ENCODE data around the gene LRRC8C.

Gene LRRC8C

DNA sequence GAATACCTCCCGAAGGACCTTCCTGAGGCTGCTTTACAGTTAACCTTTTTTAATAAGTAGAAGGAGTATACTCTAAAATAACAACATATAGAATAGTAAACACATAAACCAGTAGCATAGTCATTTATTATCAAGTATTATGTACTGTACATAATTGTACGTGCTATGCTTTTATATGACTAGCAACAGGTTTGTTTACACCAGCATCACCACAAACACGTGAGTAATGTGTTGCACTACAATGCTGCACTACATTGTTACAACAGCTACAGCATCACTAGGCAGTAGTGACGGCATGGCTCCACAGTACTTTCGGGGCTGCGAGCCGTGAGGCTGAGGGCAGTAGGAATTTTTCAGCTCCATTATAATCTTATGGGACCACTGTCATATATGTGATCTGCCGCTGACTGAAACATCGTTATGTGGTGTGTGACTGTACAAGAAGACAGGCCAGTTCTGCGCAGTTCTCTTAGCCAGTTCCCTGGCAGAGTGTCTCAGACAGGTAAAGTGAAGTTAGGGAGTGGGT lies 105.1 kb downstream of the LRRC8C start:
- DNase-seq = no peak
- in situ Hi-C loops (cut with HindIII; ENCODE audit: low pct_ligation_motif_present, low pct_unique_long_range_greater_than_20kb, low sequenced_read_pairs) = loop anchor here (25.0 kb wide), 1 partner anchor 251 kb away; no protein-coding TSS in a partner anchor

DNA sequence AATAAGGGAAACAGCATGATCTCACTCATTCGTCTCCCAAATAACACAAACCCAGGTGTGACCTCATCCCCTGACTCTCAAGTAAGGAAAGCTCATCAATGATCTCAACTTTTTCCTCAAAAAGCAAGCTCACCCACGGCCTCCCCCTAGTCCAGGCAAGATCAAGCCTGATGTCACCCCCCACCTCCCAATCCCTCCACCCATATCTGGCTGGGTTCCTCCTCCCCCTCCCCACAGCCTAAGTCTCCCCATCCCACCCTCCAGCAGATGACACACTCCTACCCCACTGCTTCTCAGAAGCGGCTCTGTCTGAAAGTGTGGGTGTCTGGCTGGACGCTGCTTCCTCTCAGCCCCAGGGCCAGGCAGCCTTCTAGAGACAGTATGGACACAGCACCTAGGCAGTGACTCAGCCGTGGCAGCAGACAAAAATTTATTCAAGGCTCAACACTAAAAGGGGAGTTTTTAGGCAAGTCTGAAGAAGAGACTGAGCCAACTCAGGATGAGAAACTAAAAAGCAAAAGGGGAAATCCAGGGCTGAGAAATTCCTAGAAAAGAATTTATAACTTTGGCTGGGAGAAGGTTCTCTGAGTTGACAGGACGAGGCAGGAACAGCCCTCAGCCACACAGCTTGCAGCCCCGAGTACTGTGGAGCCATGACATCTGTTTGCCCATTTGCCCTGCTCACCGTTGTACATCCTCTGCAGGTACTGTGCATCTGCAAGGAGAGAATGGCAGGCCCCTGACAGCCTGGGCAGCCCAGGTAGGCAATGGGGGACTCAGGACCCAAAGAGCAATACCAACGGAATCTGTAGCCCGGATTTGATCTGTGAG lies 106.3 kb downstream of the LRRC8C start:
- no peak for DNase-seq

DNA sequence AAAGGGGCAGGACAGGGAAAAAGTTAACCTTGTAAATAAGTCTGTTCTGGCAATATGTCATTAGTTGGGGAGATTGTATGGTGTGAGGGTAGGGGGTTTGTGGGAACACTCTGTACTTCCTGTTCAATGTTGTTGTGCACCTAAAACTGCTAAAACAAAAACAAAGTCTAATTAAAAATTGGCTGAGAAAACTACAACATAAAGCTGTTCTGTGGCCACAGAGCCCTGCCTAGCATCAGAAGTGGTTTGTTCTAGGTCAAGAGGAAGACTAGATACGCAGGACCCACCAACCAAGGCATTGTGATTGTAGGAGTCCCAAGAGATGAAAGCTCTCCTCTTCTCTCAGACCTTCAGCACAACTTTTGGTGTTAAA lies 106.9 kb downstream of the LRRC8C start:
- DNase-seq = no peak
- in situ Hi-C loops (cut with HindIII; ENCODE audit: low pct_ligation_motif_present, low pct_unique_long_range_greater_than_20kb, low sequenced_read_pairs) = loop anchor here (25.0 kb wide), 1 partner anchor 253 kb away; no protein-coding TSS in a partner anchor

More for the DNA sequence above, 106.3 kb downstream of the LRRC8C start:
- in situ Hi-C loops (cut with HindIII; ENCODE audit: low pct_ligation_motif_present, low pct_unique_long_range_greater_than_20kb, low sequenced_read_pairs) = loop anchor here (25.0 kb wide), 1 partner anchor 252 kb away; no protein-coding TSS in a partner anchor

DNA sequence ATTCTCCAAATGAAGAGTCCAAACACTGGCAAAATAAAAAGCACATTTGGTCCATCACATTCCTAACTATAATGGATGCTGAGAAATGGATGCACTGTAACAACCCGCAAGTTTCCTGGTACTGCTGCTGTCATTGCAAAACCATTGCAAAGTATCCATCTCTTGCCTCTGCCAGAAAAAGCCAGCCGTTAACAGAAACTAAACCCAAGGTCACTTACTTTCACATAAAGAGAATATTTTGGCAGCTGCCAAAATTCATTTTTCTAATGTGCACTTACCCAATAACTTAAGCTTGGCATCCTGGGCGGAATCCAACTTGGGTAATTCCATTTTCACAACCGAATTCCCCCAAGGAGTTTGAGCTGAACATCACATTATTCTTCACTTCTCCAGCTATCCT lies 110.9 kb downstream of the LRRC8C start:
- DNase-seq = no peak
- in situ Hi-C loops (cut with HindIII; ENCODE audit: low pct_ligation_motif_present, low pct_unique_long_range_greater_than_20kb, low sequenced_read_pairs) = loop anchor here (25.0 kb wide), 1 partner anchor 256 kb away; no protein-coding TSS in a partner anchor

DNA sequence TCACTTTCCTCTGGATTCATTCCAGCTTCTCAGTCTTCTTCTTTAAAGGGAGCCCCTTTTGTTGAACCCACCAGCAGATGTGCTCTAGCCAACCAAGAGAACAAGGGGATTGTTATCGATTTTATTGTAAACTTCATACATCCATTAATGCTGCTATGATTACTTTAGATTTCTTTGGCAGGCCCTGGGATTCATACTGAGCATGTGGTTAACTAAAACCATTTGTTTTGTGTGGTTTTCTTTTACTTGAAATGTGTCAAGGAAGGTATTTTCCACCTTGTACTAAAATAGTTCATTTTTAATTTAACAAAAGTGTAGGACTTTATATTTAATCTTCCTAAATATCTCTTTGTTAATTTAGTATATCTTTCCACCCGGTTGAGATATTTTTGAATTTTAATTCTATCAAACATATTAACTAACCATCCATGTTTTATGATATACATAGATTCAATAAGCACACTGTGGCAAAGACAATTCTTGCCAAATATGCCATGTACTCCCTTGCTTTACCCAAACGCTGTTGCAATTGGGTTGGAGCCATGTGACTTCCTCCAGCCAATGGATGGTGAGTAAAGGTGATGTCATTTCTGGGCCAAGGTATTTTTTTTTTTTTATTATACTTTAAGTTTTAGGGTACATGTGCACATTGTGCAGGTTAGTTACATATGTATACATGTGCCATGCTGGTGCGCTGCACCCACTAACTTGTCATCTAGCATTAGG lies 113.7 kb downstream of the LRRC8C start:
- in situ Hi-C loops (cut with HindIII; ENCODE audit: low pct_ligation_motif_present, low pct_unique_long_range_greater_than_20kb, low sequenced_read_pairs) = loop anchor here (25.0 kb wide), 1 partner anchor 259 kb away; no protein-coding TSS in a partner anchor
- no peak for DNase-seq

DNA sequence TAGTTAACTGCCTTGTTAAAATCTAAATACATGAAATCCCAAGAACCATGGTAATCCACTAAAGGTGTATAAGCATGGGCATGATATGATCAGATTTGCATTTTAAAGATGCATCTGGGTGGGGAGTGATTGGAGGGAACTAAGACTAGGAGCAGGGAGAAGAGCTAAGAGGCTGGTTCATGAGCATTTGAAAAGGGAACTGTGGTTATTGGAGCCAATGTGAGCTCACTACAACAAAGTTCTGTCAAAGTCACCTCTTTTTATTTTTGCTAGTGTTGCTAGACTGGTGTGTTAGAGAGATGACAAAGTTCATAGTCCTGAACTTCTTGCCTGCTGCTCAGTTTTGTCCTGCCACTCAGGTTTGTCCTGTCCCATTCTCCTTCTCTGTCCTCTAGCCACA lies 120.8 kb downstream of the LRRC8C start:
- DNase-seq = no peak
- in situ Hi-C loops (cut with HindIII; ENCODE audit: low pct_ligation_motif_present, low pct_unique_long_range_greater_than_20kb, low sequenced_read_pairs) = no loop called here

DNA sequence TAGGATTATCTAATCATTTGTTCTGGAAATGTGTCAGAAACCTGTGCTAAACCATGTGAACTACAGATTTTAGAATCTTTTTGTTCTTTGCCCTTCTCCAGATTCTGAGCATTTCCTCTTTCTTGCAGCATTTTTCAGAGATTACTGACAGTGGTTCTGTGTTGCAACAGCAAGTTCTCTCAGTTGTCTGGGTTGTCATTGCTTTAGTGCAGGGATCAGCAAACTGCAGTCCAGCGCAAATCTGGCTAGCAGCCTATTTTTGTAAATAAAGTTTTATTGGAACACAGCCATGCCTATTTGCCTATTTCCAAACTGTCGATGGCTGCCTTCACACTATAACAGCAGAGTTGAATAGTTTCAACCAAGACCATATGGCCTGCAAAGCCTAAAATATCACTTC lies 121.6 kb downstream of the LRRC8C start:
- in situ Hi-C loops (cut with HindIII; ENCODE audit: low pct_ligation_motif_present, low pct_unique_long_range_greater_than_20kb, low sequenced_read_pairs) = no loop called here
- no peak for DNase-seq

DNA sequence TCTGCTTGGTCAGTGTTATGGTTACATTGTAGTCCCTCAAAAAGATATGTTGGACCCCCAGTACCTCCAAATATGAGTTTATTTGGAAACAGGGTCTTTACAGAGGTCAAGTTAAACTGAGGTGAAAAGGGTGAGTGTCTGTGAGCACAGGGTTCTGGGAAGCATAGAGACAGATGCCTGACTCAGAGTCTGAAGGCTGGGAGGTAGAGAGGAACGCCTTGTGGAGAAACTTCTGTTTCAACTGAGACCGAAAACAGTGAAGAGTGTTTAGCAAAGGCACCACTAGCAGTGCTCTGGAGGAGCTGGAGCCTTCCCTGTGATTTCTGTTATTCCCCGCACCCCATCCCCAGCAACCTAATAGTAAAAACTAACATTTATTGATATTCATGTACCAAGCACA lies 122.7 kb downstream of the LRRC8C start:
- DNase-seq = no peak
- in situ Hi-C loops (cut with HindIII; ENCODE audit: low pct_ligation_motif_present, low pct_unique_long_range_greater_than_20kb, low sequenced_read_pairs) = no loop called here

DNA sequence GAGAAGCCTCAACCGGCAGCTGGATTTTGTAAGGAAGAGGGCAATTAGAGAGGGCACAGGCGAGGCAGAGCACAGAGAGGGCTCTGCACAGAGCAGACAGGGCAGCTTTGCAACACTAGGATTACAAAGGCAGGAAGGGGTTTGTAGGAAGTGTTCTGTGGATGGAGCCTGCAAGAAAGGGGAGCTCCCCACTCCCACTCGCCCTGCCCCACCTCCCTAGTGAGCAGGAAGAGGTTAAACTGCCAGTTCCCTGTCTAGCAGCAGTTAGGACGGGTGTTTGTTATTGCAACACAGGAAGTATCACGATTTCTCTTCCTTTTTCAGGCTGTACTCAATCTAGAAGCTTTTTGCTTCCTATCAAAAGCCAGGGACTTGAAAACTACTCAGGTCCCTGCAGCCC lies 124.6 kb downstream of the LRRC8C start:
- in situ Hi-C loops (cut with HindIII; ENCODE audit: low pct_ligation_motif_present, low pct_unique_long_range_greater_than_20kb, low sequenced_read_pairs) = no loop called here
- no peak for DNase-seq

DNA sequence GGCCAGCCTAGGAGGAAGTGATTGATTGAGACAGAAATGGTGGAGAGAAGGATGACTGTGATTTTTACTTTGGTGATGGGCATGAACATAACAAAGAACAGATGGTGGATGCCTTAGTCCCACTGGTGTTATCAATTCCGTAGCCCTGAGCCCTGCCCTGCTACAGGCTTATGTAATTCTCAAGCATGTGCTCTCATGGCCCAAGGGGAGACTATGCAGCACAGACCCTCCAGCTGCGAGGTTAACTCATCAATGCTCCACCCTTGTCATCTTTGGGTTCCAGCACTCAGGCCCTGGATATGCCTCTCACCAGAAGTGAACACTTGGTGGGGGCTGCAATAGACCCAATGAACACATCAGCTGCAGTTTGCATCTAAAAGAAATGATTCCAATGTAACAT lies 125.2 kb downstream of the LRRC8C start:
- in situ Hi-C loops (cut with HindIII; ENCODE audit: low pct_ligation_motif_present, low pct_unique_long_range_greater_than_20kb, low sequenced_read_pairs) = no loop called here
- DNase-seq = no peak

DNA sequence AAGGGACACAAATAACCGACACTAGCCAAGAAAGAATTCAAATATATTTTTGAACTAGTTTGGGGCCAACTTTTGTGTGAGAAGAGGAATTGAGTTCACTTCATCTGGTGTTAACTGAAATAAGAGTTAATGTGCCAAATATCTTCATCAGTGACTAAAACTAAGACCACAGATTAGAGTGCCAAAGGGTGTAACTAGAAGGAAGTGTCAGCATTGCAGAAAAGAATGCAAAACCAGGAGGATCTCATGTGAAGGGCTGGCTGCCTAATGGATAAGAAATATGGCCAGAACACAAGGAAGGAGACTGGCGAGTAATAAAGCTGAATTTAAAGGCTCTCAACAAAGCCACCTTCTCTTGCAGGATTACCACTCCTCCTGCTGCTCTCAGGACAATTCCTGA lies 126.1 kb downstream of the LRRC8C start:
- in situ Hi-C loops (cut with HindIII; ENCODE audit: low pct_ligation_motif_present, low pct_unique_long_range_greater_than_20kb, low sequenced_read_pairs) = no loop called here
- no peak for DNase-seq

DNA sequence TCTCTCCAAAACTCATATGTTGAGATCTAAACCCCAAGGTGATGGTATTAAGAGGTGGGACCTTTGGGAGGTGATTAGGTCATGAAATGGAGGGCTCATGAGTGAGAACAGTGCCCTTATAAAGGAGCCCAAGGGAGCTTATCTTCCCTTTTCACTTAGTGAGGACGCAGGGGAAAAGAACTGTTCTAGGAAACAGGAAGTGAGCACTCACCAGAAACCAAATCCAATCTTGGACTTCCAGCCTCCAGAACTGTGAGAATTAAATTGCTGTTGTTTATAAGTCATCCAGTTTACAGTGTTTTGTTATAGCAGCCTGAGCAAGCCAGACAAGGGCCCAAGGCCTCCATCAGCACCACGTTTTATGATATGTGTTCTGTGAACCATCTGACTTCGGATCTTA lies 127.6 kb downstream of the LRRC8C start:
- in situ Hi-C loops (cut with HindIII; ENCODE audit: low pct_ligation_motif_present, low pct_unique_long_range_greater_than_20kb, low sequenced_read_pairs) = no loop called here
- no peak for DNase-seq

DNA sequence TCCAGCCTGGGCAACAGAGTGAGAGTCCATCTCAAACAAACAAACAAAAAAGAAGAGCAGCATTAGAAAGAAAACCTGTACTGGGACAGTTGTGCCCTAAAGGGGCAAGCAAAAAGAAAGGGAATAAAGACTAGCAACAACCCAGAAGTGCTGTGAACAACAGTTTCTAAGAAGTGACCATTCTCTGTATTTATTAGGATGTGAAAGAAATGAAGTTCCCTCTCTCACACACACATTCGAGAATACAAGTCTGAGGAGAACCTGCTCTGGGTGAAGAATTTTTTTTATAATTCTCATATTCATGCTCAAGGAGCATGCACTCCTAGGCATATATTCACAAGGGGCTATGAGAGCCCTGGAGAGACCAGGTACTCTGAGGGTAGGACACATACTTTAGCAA lies 128.4 kb downstream of the LRRC8C start:
- in situ Hi-C loops (cut with HindIII; ENCODE audit: low pct_ligation_motif_present, low pct_unique_long_range_greater_than_20kb, low sequenced_read_pairs) = no loop called here
- DNase-seq = no peak

DNA sequence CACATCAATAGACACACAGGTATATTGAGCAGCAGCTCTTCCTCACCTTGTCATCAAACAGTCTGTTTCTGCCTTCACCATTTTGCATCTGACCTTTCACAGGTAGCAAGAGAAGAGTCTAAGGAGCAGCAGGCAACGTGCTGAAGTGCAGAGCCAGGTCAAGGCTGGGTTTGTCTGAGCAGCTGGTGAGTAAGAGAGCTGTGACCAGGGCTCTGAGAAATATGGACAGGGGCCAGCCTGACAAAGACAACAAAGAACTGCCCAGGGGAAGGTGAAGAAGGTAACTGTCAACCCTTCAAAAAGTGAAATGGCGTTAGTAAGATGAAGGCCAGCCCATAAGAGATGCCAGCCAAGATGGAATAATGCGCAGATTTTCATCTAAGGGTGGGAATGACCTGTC lies 129.0 kb downstream of the LRRC8C start:
- in situ Hi-C loops (cut with HindIII; ENCODE audit: low pct_ligation_motif_present, low pct_unique_long_range_greater_than_20kb, low sequenced_read_pairs) = no loop called here
- no peak for DNase-seq

DNA sequence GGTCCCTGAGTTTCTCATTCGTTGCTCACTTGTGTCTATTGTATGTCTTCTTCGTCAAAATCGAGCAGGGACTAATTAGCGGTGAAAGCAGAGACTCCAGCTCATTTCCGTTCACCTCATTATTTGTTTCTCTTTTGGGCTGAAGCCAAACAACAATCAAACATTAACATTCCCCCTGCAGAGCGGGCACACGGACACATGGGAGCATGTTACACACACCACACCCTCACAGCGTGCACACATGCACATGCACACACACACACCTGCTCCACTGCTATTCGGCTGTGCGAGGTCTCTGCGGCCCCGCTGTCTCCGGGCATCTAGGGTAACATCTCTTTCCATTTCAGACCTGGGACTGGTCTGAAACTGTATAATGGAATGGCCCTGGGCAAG lies 129.5 kb downstream of the LRRC8C start:
- in situ Hi-C loops (cut with HindIII; ENCODE audit: low pct_ligation_motif_present, low pct_unique_long_range_greater_than_20kb, low sequenced_read_pairs) = no loop called here
- DNase-seq = no peak

DNA sequence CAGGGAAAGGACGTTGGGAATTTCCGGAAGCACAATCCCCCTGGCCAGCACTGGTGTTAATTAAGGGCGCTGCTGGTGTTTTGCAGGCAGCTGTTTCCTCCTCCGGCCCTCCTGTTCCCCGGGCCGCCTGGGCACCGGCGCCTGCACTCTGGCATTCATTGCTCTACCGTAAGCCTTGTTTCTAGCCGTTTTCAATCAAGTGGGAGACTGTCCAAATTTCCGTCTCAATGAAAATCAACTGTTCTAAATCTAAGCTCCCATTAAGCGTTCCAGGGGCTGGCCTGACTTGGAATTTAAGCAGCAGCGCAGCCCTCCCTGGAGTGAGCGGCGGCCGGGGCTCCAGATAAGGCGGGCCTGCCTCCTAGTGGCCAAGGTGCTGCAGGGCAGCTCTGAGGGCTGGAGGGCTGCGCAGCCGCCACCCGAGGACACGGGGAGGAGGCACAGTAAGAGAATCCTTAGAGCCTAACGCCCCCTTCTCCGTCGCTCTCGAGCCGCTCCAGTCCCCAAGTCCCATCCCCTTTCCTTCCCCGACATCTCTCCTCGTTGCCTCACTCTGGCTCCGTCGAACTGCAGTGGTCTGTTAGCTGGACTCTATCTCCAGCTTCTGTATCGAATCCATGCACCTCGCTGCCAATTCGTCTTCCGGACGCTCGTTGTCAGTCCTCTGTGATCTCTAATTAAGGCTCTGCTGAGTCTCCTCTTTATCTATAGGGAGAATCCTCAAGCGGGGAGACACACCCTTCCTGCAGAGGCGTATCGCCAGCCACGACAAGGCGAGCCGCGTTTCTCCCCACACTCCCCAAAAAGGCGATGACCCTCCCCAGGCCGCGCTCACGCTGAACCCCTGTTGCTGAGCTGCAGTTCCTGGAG lies 130.1 kb downstream of the LRRC8C start:
- in situ Hi-C loops (cut with HindIII; ENCODE audit: low pct_ligation_motif_present, low pct_unique_long_range_greater_than_20kb, low sequenced_read_pairs) = no loop called here
- peak; percentile 75 for DNase-seq

DNA sequence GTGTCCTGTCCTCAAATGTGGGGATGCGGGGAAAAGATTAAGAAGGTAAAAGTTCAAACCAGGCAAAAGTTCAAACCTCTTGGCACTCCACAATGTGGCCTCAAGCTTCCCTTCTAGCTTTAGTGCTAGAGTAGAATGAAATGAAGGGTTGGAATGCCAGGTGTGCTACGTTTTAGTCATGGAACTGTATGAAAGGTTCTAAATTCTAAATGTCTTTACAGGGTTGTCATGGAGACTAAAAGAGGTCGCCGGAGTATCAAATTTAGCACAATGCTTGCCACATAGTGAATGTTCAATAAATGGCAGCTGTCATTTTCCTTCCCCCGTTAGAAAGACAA lies 130.7 kb downstream of the LRRC8C start:
- in situ Hi-C loops (cut with HindIII; ENCODE audit: low pct_ligation_motif_present, low pct_unique_long_range_greater_than_20kb, low sequenced_read_pairs) = no loop called here
- no peak for DNase-seq

DNA sequence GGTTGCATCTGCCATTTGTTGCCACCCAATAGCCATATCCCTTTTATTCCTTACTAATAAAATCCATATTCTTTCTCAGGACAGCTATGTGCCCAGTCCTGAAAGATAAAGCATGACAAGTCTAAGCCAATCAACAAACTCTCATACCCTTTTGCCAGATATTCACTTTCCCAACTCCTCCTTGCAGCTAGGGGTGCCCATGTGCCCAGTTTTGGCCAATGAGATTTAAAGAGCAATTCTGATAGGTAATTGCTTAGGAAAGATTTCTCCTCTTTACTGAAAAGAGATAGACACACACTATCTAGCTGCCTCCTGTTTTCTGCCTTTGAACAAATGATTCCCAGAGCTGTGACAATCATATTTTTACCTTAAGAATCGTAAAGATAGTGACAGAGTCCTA lies 132.9 kb downstream of the LRRC8C start:
- no peak for DNase-seq
- in situ Hi-C loops (cut with HindIII; ENCODE audit: low pct_ligation_motif_present, low pct_unique_long_range_greater_than_20kb, low sequenced_read_pairs) = no loop called here

DNA sequence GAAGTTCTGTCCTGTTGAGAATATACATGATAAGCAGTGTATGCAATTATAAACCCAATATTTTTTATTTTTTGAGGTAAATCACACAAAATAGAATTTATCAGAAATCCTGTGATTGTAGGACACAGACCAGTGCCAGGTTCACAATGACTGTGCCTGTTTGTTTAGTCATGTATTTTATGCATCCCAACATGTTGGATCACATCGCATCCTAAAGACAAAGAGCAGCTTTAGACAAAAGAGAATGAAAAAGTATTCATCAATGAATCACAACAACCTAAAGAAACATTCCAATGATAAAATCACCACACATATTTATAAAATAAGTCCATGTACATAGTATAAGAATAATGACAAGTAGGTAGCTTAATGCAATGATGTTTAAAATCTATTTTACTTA lies 134.7 kb downstream of the LRRC8C start:
- in situ Hi-C loops (cut with HindIII; ENCODE audit: low pct_ligation_motif_present, low pct_unique_long_range_greater_than_20kb, low sequenced_read_pairs) = no loop called here

More for the DNA sequence above, 134.7 kb downstream of the LRRC8C start:
- DNase-seq = no peak

Measured in ACHN (cell line).